ACHN (cell line): ENCODE results near the gene P3H3.
"Not testable (repeated sequence)": the region's sequence is repeated elsewhere in the genome, so short reads cannot be mapped to it uniquely, and the experiment has no call there.

Experiments
- DNase-seq: peaks from one replicate; pipeline ENCODE4 v3.0.0-alpha.2; 2015
- in situ Hi-C: cut with HindIII; loops from 2 replicates; pipeline ENCODE4 v1.10.0; 2017; ENCODE audit warnings: low sequenced_read_pairs, low pct_ligation_motif_present, low pct_unique_long_range_greater_than_20kb

The P3H3 gene

GRCh38 chr12:6852651-6853354 lies 24.6 kb downstream of the P3H3 start:
- peak; percentile 80 for DNase-seq
- in situ Hi-C loops, result no loop called here

- in situ Hi-C loops, result no loop called here
- no peak for DNase-seq
Measured at GRCh38 chr12:6853626-6854025, 25.4 kb downstream of the P3H3 start.

GRCh38 chr12:6854036-6854435 lies 25.8 kb downstream of the P3H3 start:
- in situ Hi-C loops, result no loop called here
- DNase-seq, result no peak

GRCh38 chr12:6855322-6855721 lies 27.1 kb downstream of the P3H3 start:
- no peak for DNase-seq
- in situ Hi-C loops, result no loop called here

GRCh38 chr12:6858799-6859198 lies 30.6 kb downstream of the P3H3 start:
- no peak for DNase-seq
- in situ Hi-C loops, result no loop called here

- no peak for DNase-seq
- in situ Hi-C loops, result no loop called here
Measured at GRCh38 chr12:6860116-6860515, 31.9 kb downstream of the P3H3 start.

- in situ Hi-C loops, result no loop called here
- no peak for DNase-seq
Measured at GRCh38 chr12:6860942-6861341, 32.7 kb downstream of the P3H3 start.

- DNase-seq, result no peak
Measured at GRCh38 chr12:6861391-6861790, 33.2 kb downstream of the P3H3 start.

GRCh38 chr12:6863033-6863432 lies 34.8 kb downstream of the P3H3 start:
- no peak for DNase-seq
- in situ Hi-C loops, result no loop called here

More at GRCh38 chr12:6861391-6861790, 33.2 kb downstream of the P3H3 start:
- in situ Hi-C loops, result no loop called here

- no peak for DNase-seq
- in situ Hi-C loops, result no loop called here
Measured at GRCh38 chr12:6863586-6864321, 35.5 kb downstream of the P3H3 start.

GRCh38 chr12:6865307-6865706 lies 37.1 kb downstream of the P3H3 start:
- in situ Hi-C loops, DNase-seq: not testable (repeated sequence)

GRCh38 chr12:6866163-6866919 lies 38.1 kb downstream of the P3H3 start:
- DNase-seq, result no peak
- in situ Hi-C loops, result no loop called here

- in situ Hi-C loops, result no loop called here
- peak; percentile 36 for DNase-seq
Measured at GRCh38 chr12:6866920-6867412, 38.8 kb downstream of the P3H3 start.

- peak; percentile 85 for DNase-seq
- in situ Hi-C loops, result no loop called here
Measured at GRCh38 chr12:6867413-6868210, 39.4 kb downstream of the P3H3 start, which contains the start of gene TPI1. Gene TPI1, plus strand, starts transcription at chr12:6867531. Its CDS starts 36 bp downstream, at chr12:6867567.

GRCh38 chr12:6868211-6869048 lies 40.2 kb downstream of the P3H3 start:
- DNase-seq, result peak; percentile 36
- in situ Hi-C loops, result no loop called here

GRCh38 chr12:6869049-6870021 lies 41.1 kb downstream of the P3H3 start:
- in situ Hi-C loops, result no loop called here
- DNase-seq, result peak; percentile 89
